ENCODE data around the gene B3GNT7.
"Not testable (repeated sequence)": the region's sequence is repeated elsewhere in the genome, so short reads cannot be mapped to it uniquely, and the experiment has no call there.

Gene B3GNT7

GRCh38 chr2:231369580-231370428 is 25.7 kb upstream of the B3GNT7 start:
- no peak for DNase-seq

DNA sequence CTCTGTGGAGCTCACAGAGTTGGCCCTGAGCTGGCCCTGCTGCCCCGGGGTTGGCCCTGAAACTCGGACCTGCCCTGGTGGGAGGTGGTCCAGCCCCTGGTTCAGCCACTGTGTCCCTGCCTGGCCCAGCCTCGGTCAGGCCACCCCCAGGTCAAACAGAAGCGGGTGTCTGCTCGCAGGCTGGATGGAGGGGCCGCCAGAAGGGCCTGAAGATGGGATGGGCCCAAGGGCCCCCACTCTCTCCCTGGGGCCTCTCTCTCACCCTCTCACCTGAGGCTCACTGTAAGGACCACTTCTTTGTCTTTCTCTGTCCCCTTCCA is 25.1 kb upstream of the B3GNT7 start:
- DNase-seq = no peak

DNA sequence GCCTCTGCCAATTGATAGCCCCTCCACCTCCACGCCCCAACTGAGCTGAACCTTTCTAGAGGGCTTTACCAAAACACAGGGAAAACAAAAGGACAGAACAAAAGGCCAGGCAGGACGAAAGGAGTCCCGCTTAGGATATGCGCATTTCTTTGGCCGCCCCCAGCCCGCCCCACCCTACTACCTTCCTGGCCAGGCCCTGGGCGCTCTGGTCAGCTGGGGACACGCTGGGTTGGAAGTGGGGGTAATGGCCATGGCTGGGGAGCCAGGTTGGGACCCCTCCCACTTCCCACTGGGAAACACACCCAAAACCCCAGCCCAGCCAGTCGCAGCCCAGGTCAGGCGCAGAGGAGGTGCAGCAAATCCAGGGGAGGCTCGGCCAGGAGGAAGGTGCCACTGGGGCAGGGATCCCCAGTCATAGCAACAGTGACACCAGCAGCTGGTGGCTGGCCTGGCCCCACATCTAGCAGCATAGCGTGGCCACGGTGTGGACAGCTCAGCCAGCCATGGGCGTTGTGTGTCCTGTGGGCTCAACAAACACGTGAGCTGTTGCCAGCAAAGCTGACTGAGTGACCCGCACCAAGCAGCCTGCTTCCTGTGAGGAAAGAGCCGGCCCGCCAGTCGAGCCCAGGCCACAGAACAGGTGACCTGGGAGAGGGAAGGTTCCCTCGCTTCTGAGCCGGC is 24.6 kb upstream of the B3GNT7 start:
- no peak for DNase-seq

DNA sequence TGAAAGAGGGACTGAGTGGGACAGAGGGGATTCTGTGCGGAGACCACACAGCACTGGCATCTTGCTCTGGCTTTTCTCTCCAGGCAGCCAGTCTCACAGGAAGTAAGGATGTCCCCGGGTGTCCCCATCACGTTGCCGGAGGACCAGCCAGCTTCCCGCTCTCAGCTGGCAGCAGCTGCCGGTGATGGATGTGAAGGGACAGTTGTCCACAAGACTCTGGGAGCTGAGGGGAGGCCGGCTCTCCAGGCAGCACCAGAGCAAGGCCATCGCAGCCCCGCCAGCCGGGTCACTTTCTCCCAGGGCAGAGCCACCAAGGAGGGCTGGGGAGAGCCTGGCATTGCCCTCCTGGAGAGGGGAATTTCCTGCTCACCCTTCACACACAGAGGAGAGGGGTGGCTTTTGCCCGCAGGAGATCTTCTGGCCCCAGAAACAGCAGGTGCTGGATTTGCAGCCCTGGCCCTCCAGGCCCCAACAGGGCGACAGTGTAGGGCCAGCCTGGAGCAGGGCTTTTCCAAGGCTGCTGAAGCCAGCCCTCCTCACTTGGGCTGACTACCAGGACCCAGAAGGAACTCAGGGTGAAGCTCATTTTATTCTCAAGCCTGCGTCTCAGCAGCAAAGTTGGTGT is 24.0 kb upstream of the B3GNT7 start:
- no peak for DNase-seq

- DNase-seq = no peak
Observed at GRCh38 chr2:231372326-231372725, 23.2 kb upstream of the B3GNT7 start.

DNA sequence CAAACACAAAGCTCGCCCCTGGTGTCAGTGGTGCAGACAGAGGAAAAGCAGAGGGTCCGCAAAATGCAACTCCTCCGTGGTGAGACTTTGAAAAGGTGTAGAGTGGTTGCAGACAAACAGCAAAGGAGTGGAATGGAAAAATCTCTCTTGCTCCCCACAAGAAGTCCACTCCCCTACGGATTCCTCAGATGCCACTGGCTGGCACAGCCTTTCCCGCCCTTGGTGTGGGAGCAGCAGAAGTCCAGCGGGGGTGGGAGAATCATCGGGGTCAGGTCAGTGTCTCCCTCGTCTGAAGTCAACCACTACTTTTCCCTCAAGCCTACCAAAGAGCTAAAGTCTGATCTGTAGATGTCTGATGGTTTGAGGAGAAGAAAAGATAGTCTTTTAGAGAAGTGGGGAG is 22.3 kb upstream of the B3GNT7 start:
- DNase-seq = no peak

DNA sequence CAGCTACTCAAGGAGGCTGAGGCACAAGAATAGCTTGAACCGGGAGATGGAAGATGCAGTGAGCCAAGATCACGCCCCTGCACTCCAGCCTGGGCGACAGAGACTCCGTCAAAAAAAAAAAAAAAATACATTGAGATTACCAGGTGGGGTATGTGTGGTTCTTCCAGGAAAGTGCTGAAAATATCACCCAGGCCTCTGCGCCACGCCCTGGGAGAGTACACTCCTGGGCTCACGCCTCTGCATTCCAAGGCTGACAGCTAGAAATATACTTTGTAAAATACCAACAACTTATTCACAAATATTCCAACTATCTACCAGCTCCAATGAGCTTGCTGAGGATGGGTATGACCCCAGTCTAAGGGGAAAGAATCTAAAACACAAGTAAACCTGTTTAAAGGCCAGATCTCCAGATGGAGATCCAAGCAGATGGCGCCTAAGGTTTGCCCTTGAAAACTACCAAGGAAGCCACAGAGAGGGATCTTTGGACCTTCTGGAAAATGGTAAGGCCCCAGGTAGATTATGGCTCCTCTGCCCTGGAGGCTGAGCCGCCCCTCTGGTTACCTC is 21.6 kb upstream of the B3GNT7 start:
- DNase-seq = no peak

GRCh38 chr2:231374771-231375170 is 20.7 kb upstream of the B3GNT7 start:
- no peak for DNase-seq

- DNase-seq = not testable (repeated sequence)
Observed at GRCh38 chr2:231375994-231376615, 19.4 kb upstream of the B3GNT7 start.

GRCh38 chr2:231376857-231377256 is 18.7 kb upstream of the B3GNT7 start:
- no peak for DNase-seq

DNA sequence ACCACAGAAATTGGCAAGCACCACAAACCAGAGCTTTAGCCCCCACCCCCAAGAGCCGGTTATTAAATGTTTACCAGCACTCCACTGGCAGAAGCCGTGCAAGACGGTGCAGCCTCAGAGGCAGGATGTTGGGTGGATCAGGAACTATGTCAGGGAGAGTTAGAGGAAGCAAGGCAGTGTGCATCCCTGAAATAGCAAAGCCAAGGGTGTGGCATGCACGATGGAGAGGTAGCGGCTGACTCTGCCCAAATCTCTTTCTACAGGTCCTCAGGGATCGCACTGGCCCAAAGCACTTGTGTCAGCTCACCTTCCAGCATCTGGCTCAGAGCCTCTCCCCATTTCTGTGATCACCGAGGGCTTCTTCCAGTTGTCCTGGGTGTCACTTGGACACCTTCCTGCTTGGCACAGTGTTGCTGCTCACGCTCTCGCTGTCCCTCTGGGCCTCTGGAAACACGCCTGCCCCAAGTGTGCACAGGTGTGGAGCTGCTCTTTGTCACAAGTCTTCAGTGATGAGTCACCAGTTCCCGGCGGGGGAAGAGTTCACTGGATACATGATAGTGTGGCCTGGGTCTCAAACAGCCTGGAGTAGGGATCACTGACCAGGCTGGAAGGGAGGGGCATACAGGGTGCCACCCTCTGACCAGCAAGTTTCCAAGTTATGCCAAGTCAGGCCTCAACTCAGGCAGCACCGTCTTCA is 17.3 kb upstream of the B3GNT7 start:
- no peak for DNase-seq

DNA sequence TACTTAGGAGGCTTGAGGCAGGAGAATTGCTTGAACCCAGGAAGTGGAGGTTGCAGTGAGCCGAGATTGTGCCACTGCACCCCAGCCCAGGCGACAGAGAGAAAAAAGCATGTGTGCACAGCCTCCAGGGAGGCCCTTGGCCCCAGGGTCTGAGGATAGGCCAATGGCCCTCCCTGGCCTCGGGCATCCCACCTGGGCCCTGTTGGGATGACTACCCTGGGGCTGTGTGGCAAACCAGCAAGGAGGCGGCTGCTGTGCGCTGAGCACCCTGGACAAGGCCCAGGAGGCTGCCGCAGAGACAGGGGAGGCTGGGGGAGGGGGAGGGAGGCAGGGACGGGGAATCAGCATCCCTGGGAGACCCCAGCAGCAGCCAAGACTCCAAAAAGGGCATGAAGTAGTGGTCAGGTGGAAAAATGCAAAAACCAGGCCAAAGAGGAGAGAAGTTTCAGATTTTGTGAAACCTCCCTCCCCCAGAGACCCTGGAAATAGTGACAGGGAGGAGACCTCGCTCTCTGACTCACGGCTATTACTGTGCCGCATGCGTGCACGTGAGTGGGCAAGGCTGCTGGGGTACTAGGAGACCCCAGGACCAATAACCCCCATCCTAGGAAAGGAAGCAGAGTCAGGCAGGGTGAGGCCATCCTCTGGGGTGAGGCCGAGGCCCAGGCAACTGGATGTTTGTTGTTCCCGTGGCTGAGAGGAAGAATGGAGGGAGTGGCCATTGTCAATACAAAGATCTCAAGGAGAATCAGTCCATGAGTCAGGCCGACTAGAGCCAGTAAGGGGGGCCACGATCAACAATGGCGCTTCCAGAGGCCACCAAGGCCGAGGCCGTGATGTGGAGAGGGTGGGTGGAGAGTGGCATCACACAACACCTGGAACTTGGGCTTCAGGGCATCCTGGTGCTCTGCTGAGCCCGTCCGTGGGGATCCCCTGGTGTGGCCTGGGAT is 16.0 kb upstream of the B3GNT7 start:
- DNase-seq = no peak

DNA sequence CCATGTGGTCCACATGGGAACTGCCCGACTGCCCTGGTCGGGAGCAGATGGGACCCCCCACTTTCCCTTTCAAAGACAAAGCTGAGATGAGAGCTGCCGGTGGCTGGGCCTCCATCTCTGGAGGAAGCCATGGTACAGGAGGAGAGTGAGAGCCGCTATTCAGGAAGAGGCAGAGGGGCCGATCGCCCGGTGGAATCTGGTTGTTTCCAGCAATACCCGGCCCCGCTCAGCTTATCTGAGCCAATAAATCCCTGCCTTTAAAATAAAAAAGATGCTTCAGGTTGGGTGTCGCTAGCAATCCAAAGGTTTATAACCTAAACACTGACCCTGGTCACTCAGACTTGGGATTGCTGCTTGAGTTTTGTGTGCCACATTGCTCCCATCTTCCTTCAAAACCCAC is 15.2 kb upstream of the B3GNT7 start:
- no peak for DNase-seq

DNA sequence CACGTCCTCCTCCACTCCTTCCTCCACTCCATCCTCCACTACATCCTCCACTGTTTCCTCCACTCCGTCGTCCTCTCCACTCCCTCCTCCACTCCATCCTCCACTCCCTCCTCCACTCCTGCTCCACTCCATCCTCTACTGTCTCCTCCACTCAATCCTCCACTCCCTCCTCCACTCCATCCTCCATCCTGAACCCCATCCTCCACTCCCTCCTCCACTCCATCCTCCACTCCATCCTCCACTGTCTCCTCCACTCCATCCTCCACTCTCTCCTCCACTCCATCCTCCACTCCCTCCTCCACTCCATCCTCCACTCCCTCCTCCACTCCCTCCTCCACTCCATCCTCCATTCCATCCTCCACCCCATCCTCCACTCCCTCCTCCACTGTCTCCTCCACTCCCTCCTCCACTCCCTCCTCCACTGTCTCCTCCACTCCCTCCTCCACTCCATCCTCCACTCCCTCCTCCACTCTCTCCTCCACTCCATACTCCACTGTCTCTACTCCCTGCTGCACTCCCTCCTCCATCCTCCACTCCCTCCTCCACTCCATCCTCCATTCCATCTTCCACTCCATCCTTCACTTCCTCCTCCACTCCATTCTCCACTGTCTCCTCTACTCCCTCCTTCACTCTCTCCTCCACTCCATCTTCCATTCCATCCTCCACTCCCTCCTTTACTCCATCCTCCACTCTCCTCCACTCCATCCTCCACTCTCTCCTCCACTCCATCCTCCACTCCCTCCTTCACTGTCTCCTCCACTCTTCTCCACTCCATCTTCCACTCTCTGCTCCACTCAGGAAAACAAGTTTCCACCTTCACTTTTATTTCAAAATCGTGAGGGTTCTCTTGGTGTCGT is 14.3 kb upstream of the B3GNT7 start:
- DNase-seq = no peak

DNA sequence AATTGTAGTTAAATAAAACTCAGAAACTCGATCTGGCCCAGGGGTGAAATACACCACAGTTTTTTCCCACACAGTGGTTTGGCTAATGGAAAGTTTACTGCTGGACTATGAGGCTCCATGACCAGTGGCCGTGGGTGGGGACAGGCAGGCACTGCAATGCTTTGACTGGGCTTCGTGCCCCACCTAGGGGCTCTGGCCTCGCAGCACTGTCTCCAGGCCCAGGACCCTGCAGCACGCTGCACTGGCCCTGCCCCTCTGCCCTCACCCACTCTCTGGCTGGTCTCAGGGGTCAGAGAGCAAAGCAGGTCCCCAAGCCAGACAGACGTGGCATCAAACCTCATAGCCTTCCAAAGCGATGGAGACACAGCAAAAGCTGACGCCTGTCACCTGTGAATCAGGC is 13.4 kb upstream of the B3GNT7 start:
- no peak for DNase-seq

GRCh38 chr2:231383416-231384108 is 11.9 kb upstream of the B3GNT7 start:
- no peak for DNase-seq

GRCh38 chr2:231384109-231384435 is 11.4 kb upstream of the B3GNT7 start:
- no peak for DNase-seq

- DNase-seq = no peak
Observed at GRCh38 chr2:231384970-231385369, 10.5 kb upstream of the B3GNT7 start.

DNA sequence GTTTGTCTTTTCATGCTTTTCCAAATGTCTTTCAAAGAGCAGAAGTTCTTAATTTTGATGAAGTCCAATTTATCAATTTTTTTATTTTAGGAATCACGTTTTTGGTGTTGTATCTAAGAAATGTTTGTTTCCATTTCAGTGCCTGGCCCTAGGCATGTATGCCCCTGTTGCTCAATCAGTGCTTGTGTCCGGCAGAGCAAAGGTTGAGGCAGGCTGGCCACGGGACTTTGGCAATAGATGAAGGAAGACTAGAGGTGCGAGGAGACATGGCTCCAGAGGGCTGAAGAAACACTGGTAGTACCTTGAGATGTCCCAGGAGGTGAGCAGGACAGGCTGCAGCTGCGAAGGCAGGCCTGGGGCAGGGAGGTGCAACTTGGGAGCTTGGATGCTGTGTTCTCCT is 10.1 kb upstream of the B3GNT7 start:
- no peak for DNase-seq

DNA sequence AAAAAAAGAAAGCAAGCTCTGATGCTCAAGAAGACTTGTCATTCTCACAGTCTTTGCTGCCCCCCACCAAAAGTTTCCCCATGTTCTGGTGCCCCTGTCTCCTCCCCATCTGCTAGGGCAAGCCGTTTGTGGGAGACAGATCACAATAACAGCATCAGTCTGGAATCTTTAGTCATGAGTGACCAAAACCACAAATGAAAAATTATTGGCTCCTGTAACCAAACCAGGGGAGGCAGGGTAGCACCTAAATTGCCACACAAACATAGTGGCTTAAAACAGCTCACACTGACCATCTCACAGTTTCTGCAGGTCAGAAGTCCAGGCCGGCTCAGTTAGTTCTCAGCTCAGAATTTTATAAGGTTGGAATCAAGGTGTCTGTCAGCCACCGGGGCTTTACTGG is 9.1 kb upstream of the B3GNT7 start:
- DNase-seq = no peak

Measured in COR-L47 (cell line).